A549 (cell line): Measurements from ENCODE around the gene RABGAP1L.

Experiments
- NPAS2 ChIP-seq: fragments of 250-450 bp; sonication (Bioruptor Pico); IDR thresholded peaks from 2 replicates; pipeline ENCODE4 v1.8.0; 2022; ENCODE audit warnings: mild to moderate bottlenecking, moderate library complexity, borderline replicate concordance
- RCOR1 ChIP-seq: fragments of 150-350 bp; IDR thresholded peaks from 2 replicates; pipeline ENCODE4 v1.6.1; 2014; ENCODE audit warnings: antibody characterized with exemption, low read length, low read depth

DNA sequence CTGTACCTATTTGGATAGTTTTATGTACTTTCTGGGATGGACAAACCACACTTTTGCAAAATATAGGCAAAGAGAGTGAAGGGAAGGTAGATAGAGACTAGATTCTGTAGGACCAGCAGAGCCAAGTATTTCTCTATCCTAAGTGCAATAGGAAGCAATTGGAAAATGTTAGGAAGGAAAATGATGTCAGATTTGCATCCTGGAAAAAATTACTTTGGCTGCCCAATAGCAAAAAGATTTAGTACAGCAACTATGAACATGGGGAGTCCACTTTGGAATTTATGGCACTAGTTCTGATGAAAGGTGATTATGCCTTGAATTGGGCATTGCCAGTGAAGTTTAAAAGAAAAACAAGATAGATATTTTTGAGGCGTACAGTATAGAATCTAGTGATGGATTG lies 789.7 kb downstream of the RABGAP1L start:
- TF ChIP-seq NPAS2 (CRISPR knock-in tag) (no peak), RCOR1 (no peak)
